CD4-positive, alpha-beta T cell treated with Interleukin-15 for 4 hours (primary cell): ENCODE results near the gene RPE.

Source experiments
- DNase-seq: peaks from one replicate; pipeline ENCODE4 v3.0.0-alpha.2; 2020; ENCODE audit warnings: low spot score

The RPE gene

DNA sequence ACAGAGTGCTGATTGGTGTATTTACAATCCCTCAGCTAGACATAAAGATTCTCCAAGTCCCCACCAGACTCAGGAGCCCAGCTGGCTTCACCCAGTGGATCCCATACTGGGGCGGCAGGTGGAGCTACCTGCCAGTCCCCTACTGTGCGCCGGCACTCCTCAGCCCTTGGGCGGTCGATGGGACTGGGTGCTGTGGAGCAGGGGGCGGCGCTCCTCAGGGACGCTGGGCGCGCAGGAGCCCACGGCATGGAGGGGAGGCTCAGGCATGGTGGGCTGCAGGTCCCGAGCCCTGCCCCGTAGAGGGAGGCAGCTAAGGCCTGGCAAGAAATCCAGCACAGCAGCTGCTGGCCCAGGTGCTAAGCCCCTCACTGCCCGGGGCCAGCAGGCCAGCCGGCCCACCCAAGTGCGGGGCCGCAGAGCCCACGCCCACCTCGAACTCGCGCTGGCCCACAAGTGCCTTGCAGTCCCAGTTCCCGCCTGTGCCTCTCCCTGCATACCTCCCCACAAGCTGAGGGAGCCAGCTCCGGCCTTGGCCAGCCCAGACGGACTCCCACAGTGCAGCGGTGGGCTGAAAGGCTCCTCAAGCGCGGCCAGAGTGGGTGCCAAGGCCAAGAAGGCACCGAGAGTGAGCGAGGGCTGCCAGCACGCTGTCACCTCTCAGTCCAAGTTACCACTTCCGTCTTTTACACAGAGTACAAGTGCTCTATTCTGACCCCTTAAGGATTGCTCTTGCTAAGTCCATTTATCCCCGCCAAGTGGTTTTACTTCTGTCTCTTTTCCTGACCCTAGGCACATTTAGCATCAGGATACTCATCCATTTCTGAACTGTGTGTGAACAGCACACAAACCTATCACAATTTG lies 1.7 kb upstream of the RPE start:
- DNase-seq: no peak

GRCh38 chr2:210003359-210003758 lies 921 bp downstream of the RPE start:
- no peak for DNase-seq

DNA sequence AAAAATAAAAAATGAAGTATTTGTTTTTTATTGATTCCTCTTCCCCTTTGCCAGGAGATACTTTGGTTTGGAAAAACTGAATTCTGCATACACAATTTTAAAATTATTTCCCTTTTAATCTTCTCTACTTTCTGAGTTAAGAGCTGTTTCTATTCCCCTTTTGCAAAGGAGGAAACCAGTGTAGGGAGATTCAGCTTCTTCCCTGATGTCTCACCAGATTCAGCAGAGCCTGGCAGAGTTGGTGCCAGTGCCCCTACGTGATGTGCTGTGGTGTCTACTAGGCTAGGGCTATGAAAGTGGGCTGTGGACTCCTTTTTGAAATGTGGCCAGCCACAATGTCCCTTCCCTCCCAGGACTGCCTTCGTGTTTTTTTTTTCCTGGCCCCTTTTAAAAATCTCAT lies 2.4 kb downstream of the RPE start:
- no peak for DNase-seq

DNA sequence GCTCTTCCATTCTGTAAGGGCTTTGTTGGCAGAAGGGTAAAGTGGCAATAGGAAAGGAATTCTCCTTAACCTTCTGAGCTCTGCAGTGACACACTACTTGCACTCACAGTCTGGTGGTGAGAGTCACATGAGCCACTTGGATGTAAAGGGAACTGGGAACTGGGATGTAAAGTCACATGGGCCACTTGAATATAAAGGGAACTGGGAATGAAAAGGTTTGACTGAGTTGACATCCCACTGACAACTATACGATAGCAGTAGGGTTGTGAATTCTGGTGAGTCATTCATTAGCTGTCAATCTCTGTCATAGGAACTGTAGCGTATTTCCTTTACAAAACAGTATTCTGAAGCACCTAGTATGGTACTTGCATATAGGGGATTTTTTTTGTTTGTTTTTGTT lies 5.5 kb downstream of the RPE start:
- no peak for DNase-seq

DNA sequence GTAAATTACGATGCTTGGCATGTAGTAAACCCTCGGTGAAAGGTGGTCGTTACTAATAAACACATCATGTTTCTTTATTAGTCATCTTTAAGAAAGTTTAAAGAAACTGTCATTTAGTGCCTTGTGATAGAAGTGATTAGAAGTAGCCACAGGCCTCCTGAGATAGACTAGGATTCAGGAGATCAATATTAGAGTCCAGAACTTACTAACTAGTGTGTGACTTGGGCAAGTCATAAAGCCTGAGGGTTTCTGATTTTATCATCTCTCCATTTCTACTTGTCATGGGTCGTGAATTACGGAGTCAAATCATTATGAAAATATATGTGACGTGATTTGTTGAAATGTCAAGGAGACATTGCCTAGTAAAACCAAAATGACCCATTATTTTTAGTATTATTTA lies 6.7 kb downstream of the RPE start:
- DNase-seq: no peak

- no peak for DNase-seq
Measured at GRCh38 chr2:210009896-210010295, 7.5 kb downstream of the RPE start.

DNA sequence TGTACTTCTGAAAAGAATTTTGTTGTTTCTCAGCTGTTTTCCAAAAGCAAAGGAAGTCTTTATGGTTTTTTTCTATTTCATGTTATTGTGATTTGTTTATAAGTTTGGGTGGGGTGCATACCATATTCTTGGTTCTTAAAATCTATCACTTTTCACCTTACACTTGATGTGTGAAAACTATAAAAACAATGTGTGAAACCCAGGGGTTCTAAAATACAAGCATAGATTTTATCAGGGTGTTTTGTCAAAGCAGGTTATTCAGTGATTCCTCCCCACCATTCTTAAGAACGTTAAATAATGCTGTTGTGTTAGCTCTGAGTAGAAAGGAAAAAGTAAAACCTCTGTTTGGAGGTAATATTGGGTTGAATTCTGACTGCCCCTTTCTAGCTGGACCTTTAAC lies 17.7 kb downstream of the RPE start:
- no peak for DNase-seq

DNA sequence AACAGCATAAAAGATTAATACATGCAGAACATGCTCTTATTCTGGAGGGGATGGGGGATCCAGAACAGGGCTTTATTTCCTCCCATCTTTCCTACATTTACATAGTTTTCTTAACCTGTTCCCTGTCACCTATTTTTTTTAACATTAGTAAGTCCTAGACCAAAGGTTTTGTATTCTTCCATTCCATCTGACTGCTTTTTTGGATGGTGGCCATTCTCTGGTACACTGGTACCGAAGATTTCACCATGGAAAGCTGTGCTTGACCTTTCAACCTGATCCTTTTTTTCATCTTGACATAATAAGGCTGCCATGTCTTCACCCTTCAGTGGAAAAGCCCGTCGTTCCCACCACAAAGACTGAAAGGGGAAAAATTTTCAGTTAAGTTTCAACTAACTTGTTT lies 20.4 kb downstream of the RPE start:
- no peak for DNase-seq

GRCh38 chr2:210027608-210028007 lies 25.2 kb downstream of the RPE start:
- no peak for DNase-seq

DNA sequence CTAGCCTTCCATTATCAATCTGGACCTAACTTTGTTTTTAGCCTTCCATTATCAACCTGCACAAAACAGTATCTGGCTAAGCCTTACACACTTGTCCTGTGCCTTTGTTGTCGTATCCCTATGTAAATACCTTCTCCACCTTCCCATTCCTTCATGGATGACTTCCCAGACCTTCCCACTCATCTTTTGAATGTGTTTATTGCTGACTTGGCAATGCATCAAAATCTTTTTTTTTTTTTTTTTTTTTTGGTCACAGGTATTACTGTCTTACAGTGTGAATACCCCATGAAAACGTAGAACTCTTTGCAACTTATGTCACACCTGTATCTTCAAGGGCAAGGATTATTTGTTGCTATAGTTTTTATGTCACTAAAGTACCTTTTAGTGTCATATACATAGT lies 25.7 kb downstream of the RPE start:
- DNase-seq: no peak

GRCh38 chr2:210034087-210034683 lies 31.7 kb downstream of the RPE start:
- DNase-seq: no peak

DNA sequence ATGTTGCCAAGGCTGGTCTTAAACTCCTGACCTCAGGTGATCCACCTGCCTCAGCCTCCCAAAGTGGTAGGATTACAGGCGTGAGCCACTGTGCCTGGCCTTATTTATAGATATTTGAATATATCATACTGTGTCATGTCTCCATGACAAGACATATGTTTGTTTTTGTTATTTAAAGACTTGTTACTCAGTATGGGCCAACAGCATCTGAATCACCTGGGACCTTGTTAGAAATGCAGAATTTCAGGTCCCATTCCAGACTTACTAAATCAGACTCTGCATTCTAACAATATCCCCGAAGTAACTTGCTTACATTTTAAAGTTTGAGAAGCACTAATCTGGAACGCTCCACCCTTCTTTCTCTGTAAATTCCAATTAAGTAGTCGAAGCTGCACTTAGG lies 33.2 kb downstream of the RPE start:
- no peak for DNase-seq

- DNase-seq: no peak
Measured at GRCh38 chr2:210038078-210038477, 35.6 kb downstream of the RPE start.

DNA sequence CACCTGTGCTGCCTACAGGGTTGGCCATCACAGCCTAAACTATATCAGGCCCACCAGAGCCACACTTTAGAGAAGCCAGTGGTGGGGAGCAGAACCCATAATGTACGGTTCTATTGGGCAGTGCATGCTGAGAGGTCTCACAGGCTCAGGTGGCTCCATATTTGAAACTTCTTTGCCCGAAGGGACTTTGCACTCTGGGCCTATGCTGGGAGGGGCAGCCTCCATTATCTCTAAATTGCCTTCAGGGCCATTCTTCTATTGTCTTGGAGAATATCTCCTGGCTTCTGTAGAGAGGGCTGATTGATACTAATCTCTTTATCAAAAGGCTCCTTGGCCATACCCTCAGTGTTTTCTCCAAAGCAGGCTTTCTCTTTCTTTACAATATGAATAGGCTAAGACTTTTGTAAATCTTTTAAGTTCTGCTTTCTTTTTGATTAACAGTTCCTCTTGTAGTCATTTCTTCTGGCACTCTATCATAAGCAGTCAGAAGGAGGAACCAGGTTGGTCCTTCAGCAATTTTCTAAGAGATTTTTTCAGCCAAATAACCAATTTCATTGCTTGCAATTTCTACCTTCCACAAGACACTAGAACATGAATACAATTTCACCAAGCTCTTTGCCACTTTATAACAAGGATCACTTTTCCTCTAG lies 44.5 kb downstream of the RPE start:
- DNase-seq: no peak

DNA sequence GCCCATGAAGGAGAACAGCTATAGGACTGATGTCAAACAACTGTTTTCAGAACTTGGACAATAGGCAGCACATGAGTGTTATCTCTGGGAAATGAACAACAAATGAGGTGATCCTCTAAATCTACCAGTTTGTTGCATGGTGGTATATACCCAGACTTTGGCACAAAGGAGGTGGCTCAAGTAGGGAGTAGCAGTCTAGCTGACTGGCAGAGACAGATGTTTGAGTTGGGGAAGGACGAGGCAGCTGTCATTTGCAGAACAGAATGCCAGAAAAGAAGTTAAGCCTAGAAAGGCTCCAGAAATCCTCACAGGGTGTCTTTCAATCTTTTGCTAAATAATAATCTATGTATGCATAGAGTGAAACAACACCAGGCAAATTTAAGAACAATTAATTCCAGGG lies 47.4 kb downstream of the RPE start:
- DNase-seq: no peak

DNA sequence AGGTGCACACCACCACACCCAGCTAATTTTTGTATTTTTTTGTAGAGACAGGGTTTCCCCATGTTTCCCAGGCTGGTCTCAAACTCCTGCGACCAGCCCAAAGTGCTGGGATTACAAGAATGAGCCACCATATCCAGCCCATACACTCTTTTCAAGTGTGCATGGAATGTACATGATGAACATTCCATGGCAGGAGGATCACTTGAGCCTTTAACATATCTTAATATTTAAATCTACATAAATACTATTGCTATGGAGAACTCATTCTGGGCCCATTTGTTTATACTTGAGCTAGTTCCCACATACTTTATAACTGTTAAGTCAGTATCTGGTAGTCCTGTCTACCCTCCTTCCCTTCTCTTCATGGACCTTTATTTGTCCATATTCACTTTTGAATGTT lies 48.4 kb downstream of the RPE start:
- DNase-seq: no peak

DNA sequence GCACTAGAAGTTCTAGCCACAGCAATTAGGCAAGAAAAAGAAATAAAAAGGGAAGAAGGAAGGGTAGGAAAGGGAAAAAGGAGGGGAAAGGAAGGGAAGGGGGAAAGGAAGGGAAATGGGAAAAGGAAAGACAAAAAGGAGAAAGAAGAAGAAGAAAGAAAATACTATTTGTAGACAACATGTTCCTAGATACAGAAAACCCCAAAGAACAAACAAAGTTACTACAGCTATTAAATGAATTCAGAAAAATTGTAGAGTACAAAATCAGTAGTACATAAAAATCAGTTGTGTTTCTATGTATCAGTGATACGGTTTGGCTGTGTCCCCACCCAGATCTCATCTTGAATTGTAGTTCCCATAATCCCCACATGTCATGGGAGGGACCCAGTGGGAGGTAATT lies 52.3 kb downstream of the RPE start:
- DNase-seq: no peak

GRCh38 chr2:210055825-210056224 lies 53.4 kb downstream of the RPE start:
- DNase-seq: no peak

DNA sequence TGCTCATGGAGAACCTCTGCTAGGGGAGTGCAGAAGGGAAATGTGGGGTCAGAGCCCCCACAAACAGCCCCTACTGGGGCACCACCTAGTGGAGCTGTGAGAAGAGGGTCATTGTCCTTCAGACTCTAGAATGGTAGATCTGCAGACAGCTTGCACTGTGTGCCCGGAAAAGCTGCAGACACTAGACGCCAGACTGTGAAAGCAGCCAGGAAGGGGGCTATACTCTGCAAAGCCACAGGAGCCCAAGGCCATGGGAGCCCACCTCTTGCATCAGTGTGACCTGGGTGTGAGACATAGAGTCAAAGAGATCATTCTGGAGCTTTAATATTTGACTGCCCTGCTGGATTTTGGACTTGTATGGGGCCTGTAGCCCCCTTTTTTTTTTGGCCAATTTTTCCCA lies 60.9 kb downstream of the RPE start:
- no peak for DNase-seq
